Central memory CD4-positive, alpha-beta T cell (primary cell): Measurements from ENCODE around the gene KIRREL1.

Experiments
- DNase-seq: peaks from one replicate; pipeline ENCODE4 v3.0.0; 2022

Gene KIRREL1

GRCh38 chr1:157975228-157975950 lies 18.1 kb upstream of the KIRREL1 start:
- no peak for DNase-seq

GRCh38 chr1:157976888-157977287 lies 16.6 kb upstream of the KIRREL1 start:
- DNase-seq = no peak

GRCh38 chr1:157978586-157979403 lies 14.7 kb upstream of the KIRREL1 start:
- DNase-seq = no peak

GRCh38 chr1:157982136-157982535 lies 11.3 kb upstream of the KIRREL1 start:
- DNase-seq = no peak

GRCh38 chr1:157983787-157984186 lies 9.7 kb upstream of the KIRREL1 start:
- DNase-seq = no peak

GRCh38 chr1:157984469-157984868 lies 9.0 kb upstream of the KIRREL1 start:
- no peak for DNase-seq

- DNase-seq = no peak
These were observed 8.0 kb upstream of the KIRREL1 start for GRCh38 chr1:157985473-157985872.

- no peak for DNase-seq
These were observed 5.4 kb upstream of the KIRREL1 start for GRCh38 chr1:157988002-157988401.

- no peak for DNase-seq
These were observed 1.2 kb upstream of the KIRREL1 start for GRCh38 chr1:157992031-157992832.

- DNase-seq = no peak
These were observed 655 bp upstream of the KIRREL1 start for GRCh38 chr1:157992833-157993146.

- no peak for DNase-seq
These were observed 617 bp downstream of the KIRREL1 start for GRCh38 chr1:157993918-157994605.

GRCh38 chr1:157994704-157995582 lies 1.5 kb downstream of the KIRREL1 start:
- DNase-seq = no peak

- no peak for DNase-seq
These were observed 2.2 kb downstream of the KIRREL1 start for GRCh38 chr1:157995583-157996169.

- DNase-seq = no peak
These were observed 3.0 kb downstream of the KIRREL1 start for GRCh38 chr1:157996433-157996832.

- DNase-seq = no peak
These were observed 7.1 kb downstream of the KIRREL1 start for GRCh38 chr1:158000507-158000906.

GRCh38 chr1:158002022-158002630 lies 8.7 kb downstream of the KIRREL1 start:
- no peak for DNase-seq

- DNase-seq = no peak
These were observed 9.4 kb downstream of the KIRREL1 start for GRCh38 chr1:158002631-158003405.

- no peak for DNase-seq
These were observed 10.0 kb downstream of the KIRREL1 start for GRCh38 chr1:158003406-158003800.

- DNase-seq = no peak
These were observed 11.8 kb downstream of the KIRREL1 start for GRCh38 chr1:158005224-158005623.

- DNase-seq = no peak
These were observed 13.7 kb downstream of the KIRREL1 start for GRCh38 chr1:158007180-158007579.
